HG03039 (cell line): ENCODE measurements around the gene NPY4R.
"Not testable (repeated sequence)": the region's sequence is repeated elsewhere in the genome, so short reads cannot be mapped to it uniquely, and the experiment has no call there.

Source experiments
- ATAC-seq: cut with Tn5 transposase; IDR thresholded peaks from one replicate; pipeline ENCODE4 v1.9.1; 2021; ENCODE audit warnings: mild to moderate bottlenecking, moderate library complexity; ENCODE audit not compliant: unreplicated experiment

The NPY4R gene

GRCh38 chr10:46459579-46459978 is 6.2 kb downstream of the NPY4R start:
- not testable (repeated sequence) for ATAC-seq

- ATAC-seq, result not testable (repeated sequence)
Observed at GRCh38 chr10:46457071-46457470, 8.7 kb downstream of the NPY4R start.

- ATAC-seq, result not testable (repeated sequence)
Observed at GRCh38 chr10:46455992-46456391, 9.8 kb downstream of the NPY4R start.

GRCh38 chr10:46451365-46451764 is 14.4 kb downstream of the NPY4R start:
- not testable (repeated sequence) for ATAC-seq

GRCh38 chr10:46450829-46451228 is 14.9 kb downstream of the NPY4R start:
- not testable (repeated sequence) for ATAC-seq

- ATAC-seq, result not testable (repeated sequence)
Observed at GRCh38 chr10:46447439-46447838, 18.3 kb downstream of the NPY4R start.

GRCh38 chr10:46445389-46446122 is 20.2 kb downstream of the NPY4R start:
- not testable (repeated sequence) for ATAC-seq

GRCh38 chr10:46443422-46443821 is 22.3 kb downstream of the NPY4R start:
- not testable (repeated sequence) for ATAC-seq

- ATAC-seq, result not testable (repeated sequence)
Observed at GRCh38 chr10:46442706-46443275, 23.0 kb downstream of the NPY4R start.

- not testable (repeated sequence) for ATAC-seq
Observed at GRCh38 chr10:46441837-46442278, 23.9 kb downstream of the NPY4R start.

- ATAC-seq, result not testable (repeated sequence)
Observed at GRCh38 chr10:46440942-46441341, 24.8 kb downstream of the NPY4R start.

GRCh38 chr10:46423550-46423949 is 42.2 kb downstream of the NPY4R start:
- not testable (repeated sequence) for ATAC-seq

- not testable (repeated sequence) for ATAC-seq
Observed at GRCh38 chr10:46419570-46420379, 46.0 kb downstream of the NPY4R start.

- ATAC-seq, result not testable (repeated sequence)
Observed at GRCh38 chr10:46418283-46418682, 47.5 kb downstream of the NPY4R start.

- ATAC-seq, result not testable (repeated sequence)
Observed at GRCh38 chr10:46415291-46415690, 50.5 kb downstream of the NPY4R start.

GRCh38 chr10:46412665-46413064 is 53.1 kb downstream of the NPY4R start:
- ATAC-seq, result not testable (repeated sequence)

GRCh38 chr10:46411123-46411522 is 54.6 kb downstream of the NPY4R start:
- ATAC-seq, result not testable (repeated sequence)
